Astrocyte (in vitro differentiated cells and primary cell): ENCODE data around the gene ZNF385D. TPM values are rescaled to one million over a fixed set of nuclear protein-coding genes. Genes with fewer than 3 reads are reported as not detected.
A peak's percentile ranks its signal among the peaks of the same experiment; 100 is the strongest.

Source experiments
- DNase-seq: peaks from one replicate; pipeline ENCODE4 v3.0.0-alpha.2; 2010; ENCODE audit warnings: low read depth
- FAIRE-seq: peaks from 2 replicates; lab custom pipeline; 2011; peaks lifted over from hg19 to GRCh38; lab: Jason Lieb, UNC
- H2AFZ ChIP-seq: 2 replicates; pipeline ENCODE4 v1.6.0; 2012; ENCODE audit warnings: low read depth, low read length, inconsistent platforms
- H3K27ac ChIP-seq: 2 replicates; pipeline ENCODE4 v1.5.1; 2011; ENCODE audit warnings: low read depth, low read length, inconsistent platforms
- H3K27me3 ChIP-seq: 2 replicates; pipeline ENCODE4 v1.6.0; 2011; ENCODE audit warnings: low read length, inconsistent platforms; ENCODE audit not compliant: insufficient read depth
- H3K36me3 ChIP-seq: 2 replicates; pipeline ENCODE4 v1.5.1; 2011; ENCODE audit warnings: low read length, inconsistent platforms; ENCODE audit not compliant: insufficient read depth
- H3K4me1 ChIP-seq: 2 replicates; pipeline ENCODE4 v1.5.1; 2011; ENCODE audit warnings: low read length, inconsistent platforms; ENCODE audit not compliant: insufficient read depth
- H3K4me2 ChIP-seq: 2 replicates; pipeline ENCODE4 v1.6.0; 2012; ENCODE audit warnings: low read length, inconsistent platforms
- H3K4me3 ChIP-seq: 2 replicates; pipeline ENCODE4 v1.5.1; 2011; ENCODE audit warnings: low read depth, mild to moderate bottlenecking, low read length, inconsistent platforms; ENCODE audit not compliant: insufficient read depth
- H3K79me2 ChIP-seq: 2 replicates; pipeline ENCODE4 v1.6.0; 2012; ENCODE audit warnings: mild to moderate bottlenecking, low read length, inconsistent platforms; ENCODE audit not compliant: insufficient read depth
- H3K9ac ChIP-seq: 2 replicates; pipeline ENCODE4 v1.6.0; 2012; ENCODE audit warnings: mild to moderate bottlenecking, low read length, inconsistent platforms
- H3K9me3 ChIP-seq: 2 replicates; pipeline ENCODE4 v1.5.1; 2012; ENCODE audit warnings: low read depth, mild to moderate bottlenecking, low read length, inconsistent platforms; ENCODE audit not compliant: insufficient read depth
- H4K20me1 ChIP-seq: 2 replicates; pipeline ENCODE4 v1.6.0; 2012; ENCODE audit warnings: low read length, inconsistent platforms; ENCODE audit not compliant: insufficient read depth
- H3K27ac Mint-ChIP-seq: one replicate; pipeline ENCODE4 v1.8.0; 2021; ENCODE audit warnings: mild to moderate bottlenecking, mixed read lengths; ENCODE audit not compliant: unreplicated experiment
- H3K27me3 Mint-ChIP-seq: one replicate; pipeline ENCODE4 v1.8.0; 2021; ENCODE audit warnings: low read depth, mixed read lengths; ENCODE audit not compliant: unreplicated experiment
- H3K36me3 Mint-ChIP-seq: one replicate; pipeline ENCODE4 v1.8.0; 2021; ENCODE audit warnings: low read depth, mixed read lengths; ENCODE audit not compliant: unreplicated experiment
- H3K4me1 Mint-ChIP-seq: one replicate; pipeline ENCODE4 v1.8.0; 2021; ENCODE audit warnings: low read depth, mixed read lengths; ENCODE audit not compliant: unreplicated experiment
- H3K4me3 Mint-ChIP-seq: one replicate; pipeline ENCODE4 v1.8.0; 2021; ENCODE audit warnings: mild to moderate bottlenecking, moderate library complexity, mixed read lengths; ENCODE audit not compliant: unreplicated experiment
- H3K9me3 Mint-ChIP-seq: one replicate; pipeline ENCODE4 v1.8.0; 2021; ENCODE audit warnings: mild to moderate bottlenecking, mixed read lengths; ENCODE audit not compliant: unreplicated experiment
- EZH2 ChIP-seq: IDR thresholded peaks from 2 replicates; pipeline ENCODE4 v1.6.1; 2012; ENCODE audit warnings: mild to moderate bottlenecking, low read length, inconsistent platforms; ENCODE audit not compliant: insufficient read depth
- total RNA-seq: library from RNA; stranded (reverse); gene quantifications from 2 replicates; pipeline ENCODE4 v1.2.1, GENCODE V29; 2021
- TF ChIP-seq, protein P1 (sequence below): IDR thresholded peaks from 2 replicates; pipeline ENCODE4 v1.5.1; 2011; ENCODE audit warnings: low read depth, mild to moderate bottlenecking, inconsistent platforms, low read length, moderate library complexity; ENCODE audit not compliant: insufficient read depth

Gene ZNF385D
- total RNA-seq, 1 donor from 2014 or later: 7.8 TPM

DNA sequence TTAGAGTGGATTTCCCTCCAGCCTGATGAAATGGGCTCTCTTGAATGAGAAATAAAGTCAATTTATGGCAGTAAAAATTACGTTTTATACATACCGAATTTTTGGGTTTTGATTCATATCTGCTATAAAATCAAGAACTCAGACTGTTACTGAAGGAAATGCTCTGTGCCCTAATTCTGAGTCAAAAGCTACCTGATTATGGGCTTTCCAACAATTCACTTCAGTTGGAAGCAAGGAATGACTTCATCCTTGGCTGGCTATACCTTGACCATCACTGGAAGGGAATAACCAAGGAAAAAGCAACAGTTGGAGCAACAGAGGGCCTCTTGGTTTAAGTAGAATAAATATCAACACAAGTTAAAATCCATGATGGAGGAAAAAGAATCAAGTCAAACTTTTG lies 88.6 kb downstream of the ZNF385D start:
- peaks cover 7% of the 10 kb centered on the region for H3K4me1 ChIP-seq
- Mint-ChIP-seq H3K27me3 (no peaks in the 10 kb centered on the region), H3K27ac (no peak overlapping the region), H3K4me1 (peaks cover 5% of the 10 kb centered on the region), H3K9me3 (no peaks in the 10 kb centered on the region), H3K4me3 (no peak overlapping the region), H3K36me3 (no peaks in the 10 kb centered on the region)
- no peak overlapping the region for H3K4me3 ChIP-seq
- H4K20me1 ChIP-seq: no peaks in the 10 kb centered on the region
- no peak overlapping the region for H3K4me2 ChIP-seq
- no peak for DNase-seq
- FAIRE-seq: no peak
- no peak overlapping the region for H3K9ac ChIP-seq
- no peak overlapping the region for H2AFZ ChIP-seq
- no peaks in the 10 kb centered on the region for H3K36me3 ChIP-seq
- TF ChIP-seq, protein P1, sequence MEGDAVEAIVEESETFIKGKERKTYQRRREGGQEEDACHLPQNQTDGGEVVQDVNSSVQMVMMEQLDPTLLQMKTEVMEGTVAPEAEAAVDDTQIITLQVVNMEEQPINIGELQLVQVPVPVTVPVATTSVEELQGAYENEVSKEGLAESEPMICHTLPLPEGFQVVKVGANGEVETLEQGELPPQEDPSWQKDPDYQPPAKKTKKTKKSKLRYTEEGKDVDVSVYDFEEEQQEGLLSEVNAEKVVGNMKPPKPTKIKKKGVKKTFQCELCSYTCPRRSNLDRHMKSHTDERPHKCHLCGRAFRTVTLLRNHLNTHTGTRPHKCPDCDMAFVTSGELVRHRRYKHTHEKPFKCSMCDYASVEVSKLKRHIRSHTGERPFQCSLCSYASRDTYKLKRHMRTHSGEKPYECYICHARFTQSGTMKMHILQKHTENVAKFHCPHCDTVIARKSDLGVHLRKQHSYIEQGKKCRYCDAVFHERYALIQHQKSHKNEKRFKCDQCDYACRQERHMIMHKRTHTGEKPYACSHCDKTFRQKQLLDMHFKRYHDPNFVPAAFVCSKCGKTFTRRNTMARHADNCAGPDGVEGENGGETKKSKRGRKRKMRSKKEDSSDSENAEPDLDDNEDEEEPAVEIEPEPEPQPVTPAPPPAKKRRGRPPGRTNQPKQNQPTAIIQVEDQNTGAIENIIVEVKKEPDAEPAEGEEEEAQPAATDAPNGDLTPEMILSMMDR: no peak
- no peak for TF ChIP-seq EZH2
- H3K27ac ChIP-seq: no peak overlapping the region
- H3K27me3 ChIP-seq: no peaks in the 10 kb centered on the region
- no peaks in the 10 kb centered on the region for H3K9me3 ChIP-seq
- H3K79me2 ChIP-seq: no peaks in the 10 kb centered on the region

DNA sequence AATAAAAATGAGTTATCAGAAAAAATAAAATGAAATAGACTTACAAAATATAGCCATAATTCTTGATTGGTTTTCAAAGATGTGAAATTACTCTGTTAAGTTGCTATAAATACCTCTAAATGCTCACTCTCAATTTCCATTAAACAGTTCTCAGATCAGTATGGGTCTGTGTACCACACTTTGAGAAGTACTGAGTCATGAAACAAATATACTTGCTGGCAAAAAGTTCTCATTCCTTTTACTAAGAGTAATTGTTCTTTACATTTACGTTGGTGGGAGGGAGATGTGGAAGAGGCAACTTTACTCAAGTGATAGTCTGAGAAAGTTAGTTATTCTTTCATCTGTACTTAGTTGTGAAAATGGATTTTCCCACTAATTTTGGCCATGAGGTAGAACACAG lies 96.3 kb downstream of the ZNF385D start:
- H3K4me1 Mint-ChIP-seq: peaks cover 13% of the 10 kb centered on the region
- Histone ChIP-seq H3K36me3 (no peaks in the 10 kb centered on the region), H4K20me1 (no peaks in the 10 kb centered on the region), H2AFZ (no peak overlapping the region), H3K9ac (peak overlapping the region; percentile 57), H3K79me2 (no peaks in the 10 kb centered on the region), H3K4me2 (peak overlapping the region; percentile 71), H3K4me3 (no peak overlapping the region), H3K27ac (peak overlapping the region; percentile 83), H3K27me3 (no peaks in the 10 kb centered on the region), H3K9me3 (no peaks in the 10 kb centered on the region), H3K4me1 (peaks cover 9% of the 10 kb centered on the region)
- no peaks in the 10 kb centered on the region for H3K9me3 Mint-ChIP-seq
- peak overlapping the region; percentile 34 for H3K4me3 Mint-ChIP-seq
- H3K36me3 Mint-ChIP-seq: no peaks in the 10 kb centered on the region
- FAIRE-seq: peak; percentile 78
- peak overlapping the region; percentile 79 for H3K27ac Mint-ChIP-seq
- H3K27me3 Mint-ChIP-seq: no peaks in the 10 kb centered on the region
- no peak for TF ChIP-seq EZH2
- TF ChIP-seq, protein P1: no peak
- peak; percentile 91 for DNase-seq

DNA sequence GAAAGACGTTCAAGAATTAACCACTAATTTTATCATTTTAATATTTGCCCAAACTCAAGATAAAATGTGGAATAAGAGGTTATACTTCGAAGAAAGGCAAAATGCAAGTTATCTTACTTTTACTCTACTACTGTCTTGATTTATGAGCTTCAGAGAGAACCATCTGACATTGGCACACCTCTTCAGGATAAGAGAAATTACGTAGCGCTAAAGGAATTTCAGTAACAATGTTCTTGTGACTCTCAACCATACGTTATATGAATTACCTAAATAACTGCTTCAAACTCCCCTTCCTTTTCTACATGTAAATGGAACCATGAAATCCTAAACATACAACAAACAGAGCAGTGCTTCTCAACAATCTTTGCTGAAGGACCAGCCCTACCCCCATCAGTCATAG lies 96.8 kb downstream of the ZNF385D start:
- peak overlapping the region; percentile 27 for H3K9ac ChIP-seq
- H3K4me2 ChIP-seq: peak overlapping the region; percentile 71
- H3K27ac ChIP-seq: peak overlapping the region; percentile 83
- no peak overlapping the region for H2AFZ ChIP-seq
- no peak for TF ChIP-seq EZH2
- TF ChIP-seq, protein P1: no peak
- H3K79me2 ChIP-seq: no peaks in the 10 kb centered on the region
- no peaks in the 10 kb centered on the region for H3K36me3 ChIP-seq
- H4K20me1 ChIP-seq: no peaks in the 10 kb centered on the region
- H3K4me1 ChIP-seq: peaks cover 9% of the 10 kb centered on the region
- DNase-seq: peak; percentile 80
- H3K36me3 Mint-ChIP-seq: no peaks in the 10 kb centered on the region
- H3K27ac Mint-ChIP-seq: peak overlapping the region; percentile 79
- H3K9me3 ChIP-seq: no peaks in the 10 kb centered on the region
- peaks cover 13% of the 10 kb centered on the region for H3K4me1 Mint-ChIP-seq
- H3K27me3 ChIP-seq: no peaks in the 10 kb centered on the region
- H3K27me3 Mint-ChIP-seq: no peaks in the 10 kb centered on the region
- H3K4me3 ChIP-seq: no peak overlapping the region
- H3K4me3 Mint-ChIP-seq: no peak overlapping the region
- FAIRE-seq: no peak
- no peaks in the 10 kb centered on the region for H3K9me3 Mint-ChIP-seq
